Measurements from ENCODE around the gene SANBR.

- TF ChIP-seq POLR2A (IDR thresholded peaks at IDR 0.05; ENCODE audit: low read length), result no peak
- no peak for TF ChIP-seq GATA1 (IDR thresholded peaks at IDR 0.05; ENCODE audit: low read depth, low read length)
Measured at GRCh38 chr2:61042807-61043206, 22.9 kb upstream of the SANBR start.
